GM18508 (cell line): ENCODE data around the gene LDLRAD1.
"Not testable (repeated sequence)": the region's sequence is repeated elsewhere in the genome, so short reads cannot be mapped to it uniquely, and the experiment has no call there.

Experiments
- ATAC-seq: cut with Tn5 transposase; IDR thresholded peaks from one replicate; pipeline ENCODE4 v1.9.1; 2021; ENCODE audit warnings: moderate number of reproducible peaks; ENCODE audit not compliant: insufficient read depth, unreplicated experiment

The LDLRAD1 gene

DNA sequence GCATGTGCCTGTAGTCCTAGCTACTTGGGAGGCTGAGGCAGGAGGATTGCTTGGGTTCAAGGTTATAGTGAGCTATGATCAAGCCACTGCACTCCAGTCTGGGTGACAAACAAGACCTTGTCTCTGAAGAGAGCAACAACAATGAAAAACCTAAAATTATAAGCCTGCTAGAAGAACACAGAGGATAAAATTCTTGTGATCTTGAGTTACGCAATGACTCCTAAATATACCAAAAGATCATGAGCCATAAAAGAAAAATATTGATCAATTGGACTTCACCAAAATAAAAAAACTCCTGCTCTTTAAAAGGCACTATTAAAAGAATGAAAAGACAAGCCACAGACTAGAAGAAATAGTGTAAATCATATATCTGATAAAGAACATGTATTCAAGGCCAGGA, 22.3 kb downstream of the LDLRAD1 start:
- ATAC-seq = no peak

DNA sequence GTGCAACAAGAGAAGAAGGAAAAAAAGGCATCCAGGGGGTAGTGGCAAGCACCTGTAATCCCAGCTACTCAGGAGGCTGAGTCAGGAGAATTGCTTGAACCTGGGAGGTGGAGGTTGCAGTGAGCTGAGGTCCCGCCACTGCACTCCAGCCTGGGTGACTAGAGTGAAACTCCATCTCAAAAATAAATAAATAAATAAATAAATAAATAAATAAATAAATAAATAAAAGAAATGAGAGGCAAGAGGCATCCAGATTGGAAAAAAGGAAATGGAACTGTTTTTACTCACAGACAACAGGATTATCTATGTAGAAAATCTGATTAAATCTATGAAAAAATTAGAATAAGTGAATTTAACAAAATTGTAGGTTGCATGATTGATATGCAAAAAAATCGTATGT, 23.5 kb downstream of the LDLRAD1 start:
- not testable (repeated sequence) for ATAC-seq

DNA sequence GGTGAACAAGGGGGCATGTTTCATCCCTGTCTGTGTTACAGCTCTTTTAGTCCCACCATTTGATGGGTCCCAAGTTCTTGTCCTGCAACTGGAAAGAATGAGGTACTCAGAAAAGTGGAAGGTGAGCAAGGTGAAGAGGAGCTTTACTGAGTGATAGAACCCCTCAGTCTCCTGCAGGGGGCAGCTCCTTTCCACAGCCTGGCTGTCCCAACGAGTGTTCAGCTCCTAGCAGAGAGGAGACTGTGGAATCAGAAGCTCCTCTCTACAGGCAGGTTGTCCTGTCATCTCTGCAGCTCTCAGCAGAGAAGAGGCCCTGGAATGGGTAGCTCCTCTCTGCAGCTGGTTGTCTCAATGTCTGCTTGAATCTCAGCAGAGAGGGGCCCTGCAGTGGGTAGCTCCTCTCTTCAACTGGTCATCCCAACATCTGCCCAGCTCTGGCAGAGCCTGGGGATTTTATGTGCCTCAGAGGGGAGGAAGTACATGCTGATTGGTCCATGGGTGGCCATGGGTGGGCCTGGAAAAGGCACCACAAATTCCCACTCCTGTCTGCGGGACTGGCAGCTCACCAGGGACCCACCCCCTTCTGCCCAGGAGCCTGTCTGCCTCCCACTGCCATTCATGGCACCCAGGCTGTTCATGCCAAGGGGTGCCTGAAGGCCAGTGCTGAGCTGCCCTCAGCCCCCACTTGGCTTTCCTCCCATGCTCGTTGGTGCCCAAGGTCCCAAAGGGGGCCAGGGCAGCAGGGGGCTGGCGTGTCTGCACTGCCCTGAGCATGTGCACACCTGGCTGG, 25.7 kb downstream of the LDLRAD1 start:
- ATAC-seq = no peak

DNA sequence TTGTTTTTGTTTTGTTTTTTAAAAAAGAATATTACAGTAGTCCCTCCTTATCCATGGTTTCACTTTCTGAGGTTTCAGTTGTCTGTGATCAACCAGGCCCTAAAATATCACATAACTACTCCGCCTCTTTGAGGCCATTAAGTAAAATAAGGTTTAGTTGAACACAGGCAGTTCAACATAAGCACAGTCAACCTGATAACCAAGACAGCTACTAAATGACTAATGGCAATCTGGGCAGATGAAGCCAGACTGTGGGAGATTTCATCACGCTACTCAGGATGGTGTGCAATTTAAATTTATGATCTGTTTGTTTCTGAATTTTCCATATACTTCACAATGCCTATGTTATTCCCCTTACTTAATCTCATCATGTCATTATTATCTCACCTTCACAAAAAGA, 30.1 kb downstream of the LDLRAD1 start:
- no peak for ATAC-seq

DNA sequence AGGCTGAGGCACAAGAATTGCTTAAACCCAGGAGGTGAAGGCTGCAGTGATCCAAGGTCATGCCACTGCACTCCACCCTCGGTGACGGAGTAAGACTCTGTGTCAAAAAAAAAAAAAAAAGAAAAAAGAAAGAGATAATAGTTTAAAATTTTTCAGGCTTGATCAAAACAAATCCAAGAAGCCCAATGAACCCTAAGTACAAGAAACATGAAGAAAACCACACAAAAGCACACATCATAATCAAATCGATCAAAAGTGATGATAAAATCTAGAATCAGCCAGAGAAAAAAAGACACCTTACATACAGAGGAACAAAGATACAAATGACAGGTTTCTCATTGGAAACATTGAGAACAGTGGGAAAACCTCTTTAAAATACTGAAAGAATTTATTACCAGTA, 31.5 kb downstream of the LDLRAD1 start:
- no peak for ATAC-seq

DNA sequence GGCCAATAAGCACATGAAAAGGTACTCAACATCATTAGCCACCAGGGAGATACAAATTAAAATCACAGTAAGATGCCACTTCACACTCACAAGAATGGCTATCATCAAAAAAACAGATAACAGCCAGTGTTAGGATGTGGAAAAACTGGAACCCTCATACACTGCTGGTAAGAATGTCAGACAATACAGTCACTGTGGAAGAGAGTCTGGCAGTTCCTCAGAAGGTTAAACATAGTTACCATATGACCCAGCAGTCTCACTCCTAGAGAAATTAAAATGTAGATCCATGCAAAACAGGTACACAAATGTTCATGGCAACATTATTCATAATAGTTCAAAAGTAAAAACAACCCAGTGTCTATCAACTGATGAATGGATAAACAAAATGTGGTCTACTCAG, 33.3 kb downstream of the LDLRAD1 start:
- ATAC-seq = no peak

DNA sequence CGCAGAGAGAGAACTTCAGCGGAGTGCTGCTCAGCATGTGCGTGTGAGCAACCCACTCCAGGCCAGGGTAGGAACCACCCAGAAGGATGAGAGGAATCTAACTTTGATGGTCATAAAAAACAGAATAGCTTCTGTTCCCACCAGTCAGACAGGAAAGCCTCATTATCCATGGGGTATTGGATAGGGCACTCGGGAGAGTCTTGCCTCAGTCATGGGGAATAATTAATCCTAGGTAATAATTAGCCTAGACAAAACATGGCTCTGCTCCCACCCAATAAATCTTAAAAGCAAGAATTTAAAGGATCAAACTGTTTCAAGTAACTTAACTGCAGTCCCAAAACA, 35.3 kb downstream of the LDLRAD1 start:
- no peak for ATAC-seq

DNA sequence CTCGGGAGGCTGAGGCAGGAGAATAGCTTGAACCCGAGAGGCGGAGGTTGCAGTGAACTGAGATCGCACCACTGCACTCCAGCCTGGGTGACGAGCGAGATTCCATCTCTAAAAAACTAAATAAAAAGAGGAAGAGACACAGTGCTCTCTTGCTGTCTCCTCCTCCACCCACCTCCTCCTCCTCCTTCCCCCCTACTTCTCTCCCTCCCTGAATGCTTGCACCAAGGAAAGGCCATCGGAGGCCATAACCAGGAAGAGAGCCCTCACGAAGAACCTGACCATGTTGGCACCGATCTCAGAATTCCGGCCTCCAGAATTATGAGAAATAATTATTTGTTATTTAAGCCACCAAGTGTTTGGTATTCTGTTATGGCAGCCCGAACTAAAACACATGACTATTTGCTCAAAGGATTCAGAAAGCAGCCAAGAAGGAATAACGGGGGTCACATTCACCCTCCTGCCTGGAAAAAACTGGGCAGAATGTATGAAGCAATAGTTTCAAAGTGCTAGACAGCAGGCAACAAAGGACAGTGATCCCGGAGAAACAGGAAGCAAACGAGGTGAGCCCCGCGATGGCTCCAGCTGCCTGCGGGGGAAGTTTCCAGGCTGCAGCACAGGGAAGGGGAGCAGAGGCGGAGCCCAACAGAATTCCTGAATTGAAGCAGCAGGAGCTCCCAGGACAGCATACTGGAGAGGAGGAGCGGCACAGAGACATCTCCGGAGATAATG, 35.8 kb downstream of the LDLRAD1 start:
- ATAC-seq = no peak

DNA sequence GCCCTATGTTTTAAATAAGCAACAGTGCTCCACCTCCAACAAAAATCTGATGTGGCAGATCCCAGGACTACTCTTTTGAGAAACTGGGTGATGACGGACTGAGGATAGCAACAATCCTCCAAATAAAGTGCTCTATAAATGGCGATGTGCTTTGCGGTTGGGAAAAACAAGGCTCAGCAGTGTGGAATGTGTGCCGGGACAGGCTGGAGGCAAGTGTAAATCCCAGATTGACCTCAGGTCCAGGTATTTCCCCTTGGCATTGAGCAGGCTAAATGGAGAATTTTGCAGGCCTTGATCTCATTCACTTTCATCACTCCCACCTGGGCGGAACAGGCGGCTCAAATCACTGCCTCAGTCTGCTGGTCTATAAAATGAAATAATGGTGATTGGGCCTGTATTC, 36.8 kb downstream of the LDLRAD1 start:
- ATAC-seq = no peak

DNA sequence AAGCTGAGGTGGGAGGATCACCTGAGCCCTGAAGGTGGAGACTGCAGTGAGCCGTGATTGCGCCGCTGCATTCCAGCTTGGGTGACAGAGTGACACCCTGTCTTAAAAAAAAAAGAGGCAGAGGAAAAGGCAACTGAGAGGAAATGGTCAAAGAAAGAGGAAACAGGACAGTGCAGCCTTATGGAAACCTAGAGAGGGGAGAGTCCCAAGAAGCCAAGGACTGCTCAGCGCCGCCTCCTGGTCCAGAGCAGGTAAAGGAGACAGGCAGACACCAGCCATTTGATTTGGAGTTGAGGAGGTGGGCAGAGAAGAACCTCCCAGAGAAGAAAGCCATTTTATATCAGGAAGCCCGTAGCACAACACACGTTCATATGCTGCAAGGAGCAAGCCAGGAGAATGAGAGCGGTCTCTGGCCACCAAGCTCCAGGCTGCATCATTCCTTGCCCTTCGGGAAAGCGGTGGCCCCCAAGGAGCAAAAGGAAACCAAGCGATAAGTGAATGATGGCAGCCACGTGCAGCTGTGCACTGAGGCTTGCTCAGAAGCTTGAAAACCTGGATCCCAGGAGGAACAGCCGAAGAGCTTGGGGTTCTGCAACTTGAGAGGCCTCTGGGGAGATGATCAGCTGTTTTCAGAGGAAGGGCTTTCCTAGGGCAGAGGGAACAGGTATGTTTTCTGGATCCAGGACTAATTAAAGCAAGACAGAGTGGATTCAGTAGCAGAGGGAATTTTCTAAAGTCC, 38.1 kb downstream of the LDLRAD1 start:
- no peak for ATAC-seq

DNA sequence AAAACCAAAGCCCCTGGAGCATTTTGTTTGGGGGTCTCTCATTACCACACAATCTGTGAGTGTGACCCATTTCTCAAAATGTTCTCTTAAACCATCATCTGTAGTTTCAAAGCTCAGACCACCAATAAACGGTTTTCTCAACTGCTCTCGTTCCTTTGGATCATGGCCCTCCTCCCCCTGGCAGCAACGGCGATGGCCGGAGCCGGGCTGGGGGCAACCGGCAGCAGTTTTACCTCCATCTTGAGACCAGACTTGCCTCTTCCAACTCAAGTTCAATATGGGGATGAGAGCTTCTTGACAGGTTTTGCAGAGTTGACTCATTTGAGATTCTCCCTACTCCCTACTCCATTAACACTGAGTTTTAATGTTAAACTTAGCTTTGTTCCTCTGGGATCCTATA, 42.1 kb downstream of the LDLRAD1 start:
- no peak for ATAC-seq

DNA sequence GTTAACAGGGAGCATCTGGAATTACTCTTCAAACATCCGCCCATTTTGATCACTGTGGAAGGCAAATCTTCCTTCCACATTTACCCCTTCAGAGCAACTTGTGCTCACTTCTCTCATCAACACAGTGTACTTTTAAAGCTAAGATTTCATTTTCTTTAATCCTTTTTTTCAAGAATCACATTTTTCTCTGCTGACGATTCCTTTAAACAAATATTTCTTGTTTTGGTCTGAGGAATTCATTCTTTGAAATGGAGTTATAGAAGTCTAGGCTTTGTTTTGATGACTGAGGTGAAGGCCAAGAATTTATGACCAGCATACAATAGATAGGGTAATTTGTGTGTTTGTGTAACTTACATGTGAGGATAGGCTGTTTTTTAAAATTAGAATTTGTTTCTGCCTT, 46.3 kb downstream of the LDLRAD1 start:
- no peak for ATAC-seq

DNA sequence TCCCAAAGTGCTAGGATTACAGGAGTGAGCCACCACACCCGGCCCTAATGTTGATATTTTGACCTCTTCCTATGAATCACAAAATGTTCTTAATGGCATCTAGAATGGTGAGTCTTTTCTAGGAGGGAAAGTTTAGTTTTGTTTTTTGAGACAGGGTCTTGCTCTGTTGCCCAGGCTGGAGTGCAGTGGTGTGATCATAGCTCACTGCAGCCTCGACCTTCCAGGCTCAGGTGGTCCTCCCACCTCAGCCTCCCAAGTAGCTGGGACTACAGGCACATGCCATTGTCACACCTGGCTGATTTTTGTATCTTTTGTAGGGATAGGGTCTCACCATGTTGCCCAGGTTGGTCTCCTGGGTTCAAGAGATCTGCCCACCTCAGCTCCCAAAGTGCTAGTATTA, 48.7 kb downstream of the LDLRAD1 start:
- ATAC-seq = not testable (repeated sequence)

DNA sequence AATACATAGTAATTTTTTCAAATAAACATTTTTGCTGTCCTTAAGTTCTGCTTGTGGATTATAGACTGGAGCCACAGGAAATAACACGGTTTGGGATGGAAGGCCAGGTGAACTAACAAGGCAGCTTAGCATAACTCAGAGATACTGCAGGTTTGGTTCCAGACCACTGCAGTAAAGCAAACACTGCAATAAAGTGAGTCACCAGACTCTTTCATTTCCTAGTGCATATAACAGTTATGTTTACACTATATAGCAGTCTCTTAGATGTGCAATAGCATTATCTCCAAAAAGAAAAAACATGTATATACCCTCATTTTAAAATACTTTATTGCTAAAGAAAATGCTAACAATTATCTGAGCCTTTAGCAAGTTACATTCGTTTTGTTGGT, 49.9 kb downstream of the LDLRAD1 start:
- ATAC-seq = no peak

DNA sequence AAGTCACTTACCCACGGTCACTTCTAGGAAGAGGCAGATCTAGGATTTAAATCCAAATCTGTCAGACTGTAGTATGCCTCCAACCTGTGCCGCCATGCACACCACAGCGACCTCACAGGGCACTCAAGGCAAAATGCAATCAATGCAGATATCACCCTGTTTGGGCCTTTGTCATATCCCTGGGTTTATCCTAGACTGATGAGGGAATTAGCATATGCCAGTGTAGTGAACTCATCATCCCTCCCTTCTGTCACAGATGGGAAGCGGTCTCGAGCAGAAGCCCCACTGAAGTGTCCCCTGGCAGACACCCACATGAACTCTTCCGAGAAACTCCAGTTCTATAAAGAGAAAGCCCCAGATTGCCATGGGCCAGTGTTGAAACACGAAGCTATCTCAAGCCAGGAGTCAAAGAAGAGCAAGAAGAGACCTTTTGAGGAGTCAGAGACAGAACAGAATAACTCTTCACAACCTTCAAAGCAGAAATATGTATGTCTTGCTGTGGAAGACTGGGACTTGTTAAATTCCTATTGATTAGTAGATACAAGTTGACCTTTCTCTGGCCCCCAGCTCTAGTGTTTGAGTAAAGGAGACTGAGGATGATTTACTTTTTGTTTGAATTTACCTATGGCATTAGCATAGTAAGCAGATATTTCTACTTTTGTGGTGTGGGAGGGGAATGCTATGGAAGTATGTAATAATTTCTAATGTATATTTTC, 50.4 kb downstream of the LDLRAD1 start:
- no peak for ATAC-seq

DNA sequence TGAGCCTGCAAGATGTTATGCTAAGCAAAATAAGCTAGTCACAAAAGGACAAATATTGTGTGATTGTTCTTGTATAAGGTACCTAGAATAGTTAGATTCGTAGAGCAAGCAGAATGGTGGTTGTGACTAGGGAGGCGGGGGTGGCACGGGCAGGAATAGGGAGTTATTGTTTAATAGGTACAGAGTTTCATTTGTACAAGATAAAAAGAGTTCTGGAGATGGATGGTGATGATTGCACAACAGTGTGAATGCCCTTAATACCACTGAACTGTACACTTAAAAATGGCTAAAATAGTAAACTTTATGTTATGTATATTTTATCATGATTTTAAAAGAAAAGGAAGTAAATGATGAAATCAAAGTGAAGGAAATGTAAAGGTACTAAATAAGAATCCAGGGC, 51.2 kb downstream of the LDLRAD1 start:
- ATAC-seq = no peak

DNA sequence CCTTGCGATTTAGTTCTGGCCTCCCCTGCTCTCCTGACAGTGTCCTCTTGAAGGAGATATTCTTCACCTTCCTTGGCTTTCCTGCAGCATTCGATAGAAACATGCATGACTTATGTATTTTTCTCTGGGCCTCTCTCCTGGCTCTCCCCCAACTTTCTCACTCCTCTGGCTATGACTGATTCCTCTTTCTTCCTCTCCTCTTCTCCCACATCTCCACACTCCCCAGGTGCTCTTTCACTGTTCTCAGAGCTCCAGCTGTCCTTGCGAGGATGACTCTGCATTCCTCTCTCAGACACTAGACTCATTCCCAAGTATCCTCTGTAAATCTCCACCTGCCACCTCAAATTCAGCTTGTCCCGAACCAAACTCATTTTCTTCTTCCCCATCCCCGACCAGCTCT, 53.9 kb downstream of the LDLRAD1 start:
- ATAC-seq = no peak

DNA sequence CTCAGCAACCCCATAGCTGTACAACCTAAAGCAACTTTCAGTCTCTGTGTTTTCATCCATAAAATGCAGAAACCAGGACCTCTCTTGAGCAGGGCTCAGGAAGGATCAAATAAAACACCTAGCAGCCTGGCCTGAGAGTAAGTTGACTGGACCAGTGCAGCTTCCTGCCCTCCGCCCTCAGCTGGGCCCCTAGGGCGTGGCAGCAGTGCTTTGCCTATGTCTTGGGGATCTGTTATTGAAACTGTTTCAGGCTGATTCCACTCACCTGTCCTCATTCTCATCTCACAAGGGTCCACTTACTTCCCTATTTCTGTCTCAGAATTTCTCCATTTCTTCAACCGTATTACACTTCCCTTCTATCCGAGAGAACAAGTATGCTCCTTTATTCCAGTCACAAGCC, 54.5 kb downstream of the LDLRAD1 start:
- no peak for ATAC-seq

DNA sequence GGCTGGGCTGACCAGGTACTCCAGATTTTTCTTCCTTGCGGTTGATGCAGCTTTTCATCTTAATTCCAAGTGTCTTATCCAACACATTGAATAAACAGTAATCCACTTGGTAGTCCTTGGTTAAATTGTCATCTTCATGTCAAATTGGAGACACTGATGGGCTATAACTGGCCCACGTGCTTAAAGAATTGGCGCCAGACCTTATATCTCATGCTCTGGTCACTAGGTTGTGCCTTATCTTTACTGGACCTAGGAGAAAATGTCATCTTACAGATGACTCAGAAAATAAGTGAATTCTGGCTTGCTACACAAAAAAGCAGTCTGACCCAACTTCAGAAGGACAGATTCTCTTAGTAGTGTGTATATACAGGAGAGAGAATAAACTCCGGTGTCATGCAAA, 55.6 kb downstream of the LDLRAD1 start:
- ATAC-seq = no peak

DNA sequence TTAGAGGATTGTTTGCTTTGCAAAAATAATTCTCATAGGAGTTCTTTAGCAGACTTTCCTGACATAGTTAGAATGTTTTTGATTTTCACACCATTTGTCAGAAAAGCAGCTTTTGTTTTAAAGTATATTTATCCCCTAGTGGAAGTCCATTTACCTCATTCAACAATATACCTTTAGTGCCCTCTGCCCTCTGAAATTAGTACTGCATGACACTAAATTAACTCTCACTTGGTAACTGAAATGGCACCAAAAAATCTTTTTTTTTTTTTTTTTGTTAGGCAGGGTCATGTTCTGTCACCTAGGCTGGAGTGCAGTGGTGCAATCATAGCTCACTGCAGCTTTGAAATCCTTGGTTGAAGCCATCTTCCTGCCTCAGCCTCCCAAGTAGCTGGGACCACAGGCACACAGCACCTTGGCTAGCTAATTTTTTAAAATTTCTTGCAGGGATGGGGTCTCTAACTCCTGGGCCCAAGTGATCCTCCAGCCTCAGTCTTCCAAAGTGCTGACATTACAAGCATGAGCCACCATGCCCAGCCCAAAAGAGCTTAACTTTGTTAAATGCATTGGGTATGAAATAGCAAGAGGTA, 58.2 kb downstream of the LDLRAD1 start:
- no peak for ATAC-seq
